ENCODE results near the gene CCDC169.

The CCDC169 gene

DNA sequence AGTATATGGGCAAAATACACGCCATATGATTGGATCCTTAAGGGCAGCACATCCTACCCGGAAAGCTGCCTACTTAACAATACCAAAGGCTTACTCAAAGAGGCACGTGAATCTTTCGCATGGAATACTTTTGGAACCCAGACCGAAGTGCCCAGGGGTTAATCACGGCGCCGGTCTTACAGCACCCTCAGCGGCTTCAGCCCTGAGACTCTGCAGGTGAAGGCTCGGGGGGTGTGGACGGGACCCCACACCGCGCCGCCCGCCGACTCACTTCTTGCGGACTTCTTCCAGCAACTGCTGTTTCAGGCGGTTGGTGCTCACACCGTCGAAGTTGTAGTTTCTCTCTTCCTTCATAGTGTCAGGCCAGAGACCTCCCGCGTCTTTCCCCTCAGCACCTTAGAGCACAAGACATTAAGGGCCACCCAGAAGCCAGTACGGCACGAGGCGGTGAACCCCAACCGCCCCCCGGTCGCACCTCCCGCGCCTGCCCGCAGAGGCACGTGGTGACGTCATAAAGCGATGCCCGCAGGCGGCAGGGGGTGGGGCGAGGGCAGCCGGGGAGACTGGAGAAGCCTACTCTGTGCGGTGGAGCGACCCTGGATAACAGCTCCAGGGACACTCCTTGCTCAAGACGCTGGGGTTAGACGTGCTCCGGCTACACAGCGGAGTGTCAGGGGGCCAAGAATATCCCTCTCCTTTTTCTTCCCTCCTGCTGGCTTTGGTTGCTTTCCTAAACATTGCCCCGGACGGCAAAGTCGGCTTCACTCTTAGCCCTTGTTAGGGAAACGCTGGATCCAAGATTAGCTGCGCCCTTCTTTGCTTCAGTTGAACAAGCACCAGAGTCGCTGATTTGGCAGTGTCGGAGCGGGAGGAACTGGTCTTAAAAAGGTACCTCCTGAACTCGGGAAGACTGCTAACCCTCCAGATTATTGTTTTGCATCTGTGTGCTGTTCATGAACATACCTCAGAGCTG, at the start of gene CCDC169:
Gene CCDC169, minus strand, starts transcription at position 449 of the 973 bp plus-strand sequence. Its CDS starts 95 bp downstream, at position 354.
- H3K4me3 ChIP-seq (ENCODE audit: control insufficient read depth, low read depth, low read length) = peak within 1 kb of the TSS; percentile 61
- no peak for DNase-seq (ENCODE audit: low read depth)

GRCh38 chr13:36346222-36347083, 48.8 kb upstream of the CCDC169 start, which contains the start of gene SPART:
SPART (minus strand) TSS chr13:36346394; CDS start chr13:36335830, 10,564 bp downstream.
- peak within 1 kb of the TSS; percentile 58 for H3K4me3 ChIP-seq (ENCODE audit: control insufficient read depth, low read depth, low read length)
- peak; percentile 95 for TF ChIP-seq CTCF (IDR thresholded peaks at IDR 0.05; ENCODE audit: control insufficient read depth, insufficient read depth, low read depth, low read length, missing control alignments)
- DNase-seq (ENCODE audit: low read depth) = peak; percentile 67

More for the DNA sequence above, at the start of gene CCDC169:
- TF ChIP-seq CTCF (IDR thresholded peaks at IDR 0.05; ENCODE audit: control insufficient read depth, insufficient read depth, low read depth, low read length, missing control alignments) = no peak

DNA sequence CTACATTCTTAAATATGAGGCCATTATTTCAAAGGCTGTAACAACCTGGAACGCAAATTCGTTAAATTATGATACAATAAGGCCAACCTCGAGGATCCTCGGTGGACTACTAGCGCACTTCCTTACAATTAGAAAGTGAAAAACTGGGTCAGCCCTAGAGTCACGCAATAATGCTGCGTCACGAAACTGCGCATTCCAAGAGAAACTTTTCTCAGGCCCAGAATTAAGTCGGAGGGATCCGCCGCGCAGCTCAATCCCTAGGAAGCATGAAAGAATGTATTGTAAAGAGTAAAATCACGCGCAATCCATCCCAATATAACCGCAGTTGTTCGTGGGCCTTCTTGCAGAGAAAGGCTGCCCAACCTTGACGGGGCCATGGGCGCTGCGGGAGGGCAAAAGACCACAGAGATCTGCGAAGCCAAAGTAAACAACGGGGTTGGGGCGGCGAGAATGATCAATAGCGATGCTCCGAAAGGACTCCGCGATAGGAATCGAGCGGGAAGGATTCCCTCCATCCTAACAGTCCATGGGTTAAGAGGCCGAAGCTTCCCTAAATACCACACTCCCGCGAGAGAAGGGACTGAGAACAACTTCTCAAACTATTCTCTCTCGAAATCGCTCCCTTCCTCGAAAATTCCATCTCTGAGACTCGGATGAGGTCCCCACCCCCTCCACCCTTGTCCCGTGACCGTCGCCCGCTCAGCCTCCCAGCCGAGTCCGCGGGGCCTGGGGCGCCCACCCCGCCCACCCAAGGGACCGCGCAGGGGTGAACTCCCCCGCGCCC, 48.0 kb upstream of the CCDC169 start:
- peak; percentile 69 for DNase-seq (ENCODE audit: low read depth)
- no peak for TF ChIP-seq CTCF (IDR thresholded peaks at IDR 0.05; ENCODE audit: control insufficient read depth, insufficient read depth, low read depth, low read length, missing control alignments)
- H3K4me3 ChIP-seq (ENCODE audit: control insufficient read depth, low read depth, low read length) = peak overlapping the region; percentile 58

DNA sequence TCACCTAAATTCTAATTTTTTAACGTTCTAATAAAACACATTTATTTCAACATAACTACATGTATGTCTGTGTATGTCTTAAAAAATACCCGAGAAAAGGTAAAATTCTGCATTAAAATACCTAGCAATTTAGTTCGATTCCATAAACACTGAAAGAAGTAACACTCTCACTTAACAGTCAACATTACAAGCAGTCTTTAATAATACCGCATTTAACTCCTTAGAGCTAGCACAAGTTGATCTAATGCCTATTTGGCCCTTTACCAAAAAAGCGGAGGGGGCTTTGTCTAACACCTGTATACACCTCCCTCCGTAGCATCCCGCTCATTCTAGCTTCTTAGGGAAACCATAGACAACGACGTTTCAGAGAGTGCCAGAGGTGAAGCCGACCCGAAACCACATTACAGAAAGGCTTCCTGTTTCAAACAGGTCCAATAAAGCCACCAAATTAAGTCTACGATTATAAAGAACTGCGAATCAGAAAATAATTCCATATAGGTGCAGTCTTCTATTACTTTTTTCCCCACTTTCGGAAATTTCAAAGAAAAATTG, 47.3 kb upstream of the CCDC169 start:
- H3K4me3 ChIP-seq (ENCODE audit: control insufficient read depth, low read depth, low read length) = peak overlapping the region; percentile 58
- no peak for DNase-seq (ENCODE audit: low read depth)

GRCh38 chr13:36344173-36344572, 46.6 kb upstream of the CCDC169 start:
- no peak for TF ChIP-seq CTCF (IDR thresholded peaks at IDR 0.05; ENCODE audit: control insufficient read depth, insufficient read depth, low read depth, low read length, missing control alignments)
- peak; percentile 23 for DNase-seq (ENCODE audit: low read depth)
- no peak overlapping the region for H3K4me3 ChIP-seq (ENCODE audit: control insufficient read depth, low read depth, low read length)

More for the DNA sequence above, 47.3 kb upstream of the CCDC169 start:
- no peak for TF ChIP-seq CTCF (IDR thresholded peaks at IDR 0.05; ENCODE audit: control insufficient read depth, insufficient read depth, low read depth, low read length, missing control alignments)
